Upper lobe of left lung (tissue), 6 donors: ENCODE data around the gene IFT25. TPM values are rescaled to one million over a fixed set of nuclear protein-coding genes. Genes with fewer than 3 reads are reported as not detected.
"Not testable (repeated sequence)": the region's sequence is repeated elsewhere in the genome, so short reads cannot be mapped to it uniquely, and the experiment has no call there.

Experiments used
- ATAC-seq, 2 donors: fragments of 200-7000 bp; cut with Tn5 transposase; one replicate each; pipeline ENCODE4 v1.9.1; 2022; ENCODE audit warnings: mild to moderate bottlenecking in 2 of 2, moderate library complexity in 2 of 2; ENCODE audit not compliant: low FRiP score in 2 of 2
- DNase-seq, 2 donors: peaks; one replicate each; pipeline ENCODE4 v3.0.0-alpha.2; 2019 to 2020
- H3K27ac ChIP-seq, 4 donors: fragments of 200-600 bp; sonication (generic); one replicate each; pipeline ENCODE4 v1.5.1; 2016 to 2019
- H3K27me3 ChIP-seq, 4 donors: fragments of 200-600 bp; sonication (generic); one replicate each; pipeline ENCODE4 v1.5.1; 2017 to 2019
- H3K36me3 ChIP-seq, 4 donors: fragments of 200-600 bp; sonication (generic); one replicate each; pipeline ENCODE4 v1.5.1; 2016 to 2019
- H3K4me1 ChIP-seq, 4 donors: fragments of 200-600 bp; sonication (generic); one replicate each; pipeline ENCODE4 v1.5.1; 2018 to 2019
- H3K4me3 ChIP-seq, 4 donors: fragments of 200-600 bp; sonication (generic); one replicate each; pipeline ENCODE4 v1.5.1; 2017 to 2019; ENCODE audit warnings: mild to moderate bottlenecking in 2 of 4, moderate library complexity in 1 of 4
- H3K9me3 ChIP-seq, 4 donors: fragments of 200-600 bp; sonication (generic); one replicate each; pipeline ENCODE4 v1.5.1; 2018 to 2019
- EP300 ChIP-seq, 4 donors: sonication (generic); formaldehyde crosslinking; IDR thresholded peaks; one replicate each; pipeline ENCODE4 v1.5.1; 2017; ENCODE audit warnings: antibody characterized with exemption in 4 of 4, control low read depth in 2 of 4
- POLR2A ChIP-seq, 4 donors: fragments of 450-650 bp; IDR thresholded peaks; one replicate each; pipeline ENCODE4 v1.5.1; 2016 to 2017; ENCODE audit warnings: antibody characterized with exemption in 4 of 4, mild to moderate bottlenecking in 2 of 4
- POLR2AphosphoS5 ChIP-seq, 2 donors: sonication (generic); formaldehyde crosslinking; IDR thresholded peaks; one replicate each; pipeline ENCODE4 v1.5.1; 2017; ENCODE audit warnings: antibody characterized with exemption in 2 of 2
- WGBS, 2 donors: methylation state at CpG; one replicate each; pipeline ENCODE4 v1.1.5; 2017 to 2018; 5-methylcytosine and 5-hydroxymethylcytosine counted together
- total RNA-seq, 6 donors: library from RNA; depleted of rRNA in 4 of 6; stranded (reverse); fragments of >200 nt in 4 of 6; gene quantifications; one replicate each; pipeline versions ENCODE4 v1.1.0 to v1.2.1, GENCODE V29; 2016 to 2021
- TF ChIP-seq, protein P1 (sequence below), 6 experiments: fragments of 450-650 bp in 4 of 6; fragments of 200-600 bp in 2 of 6; sonication (generic) in 2 of 6; IDR thresholded peaks; one replicate each; pipeline ENCODE4 v1.5.1; 2016 to 2019; ENCODE audit warnings: antibody characterized with exemption in 6 of 6
- donor health status: DM: no; HTN: no; CAD: no; lungs with moderate emphysema.
- donor health status: DM: no; HTN: yes; CAD: no; lungs with severe emphysema.

Gene IFT25
- total RNA-seq, 6 donors from 2014 or later, result 11.1 to 35.5 (median 15.8) TPM

DNA sequence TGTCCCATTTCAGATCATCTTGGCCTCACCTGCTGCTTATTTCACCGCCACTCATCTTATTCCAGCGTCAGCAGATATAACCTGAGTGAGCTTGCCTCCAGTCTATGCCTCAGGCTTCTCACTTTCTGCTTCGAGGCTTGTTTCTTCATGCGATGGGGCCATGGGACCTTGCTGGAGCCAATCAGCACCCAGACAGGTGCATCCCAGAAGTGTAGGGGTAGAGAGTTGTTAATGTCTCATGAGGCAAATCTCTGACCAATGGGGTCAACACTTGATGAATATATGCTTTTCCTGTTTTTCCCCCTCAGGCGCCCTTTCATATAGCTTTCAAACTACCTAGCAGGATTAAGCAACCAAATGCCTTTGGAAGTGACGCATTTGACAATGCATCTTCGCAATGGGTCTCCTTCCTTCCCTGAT, 55.0 kb downstream of the IFT25 start:
- Histone ChIP-seq H3K27me3 (no peaks in the 10 kb centered on the region), H3K9me3 (no peaks in the 10 kb centered on the region), H3K27ac (peak overlapping the region in 2 of 4 donors; percentile 88 to 91), H3K4me3 (peak overlapping the region in 3 of 4 donors; percentile 83 to 89 (median 88)), H3K4me1 (peaks cover 11 to 25% (median 16%) of the 10 kb centered on the region in 4 donors), H3K36me3 (peaks cover 0 to 21% (median 9%) of the 10 kb centered on the region in 4 donors)
- TF ChIP-seq, protein P1, sequence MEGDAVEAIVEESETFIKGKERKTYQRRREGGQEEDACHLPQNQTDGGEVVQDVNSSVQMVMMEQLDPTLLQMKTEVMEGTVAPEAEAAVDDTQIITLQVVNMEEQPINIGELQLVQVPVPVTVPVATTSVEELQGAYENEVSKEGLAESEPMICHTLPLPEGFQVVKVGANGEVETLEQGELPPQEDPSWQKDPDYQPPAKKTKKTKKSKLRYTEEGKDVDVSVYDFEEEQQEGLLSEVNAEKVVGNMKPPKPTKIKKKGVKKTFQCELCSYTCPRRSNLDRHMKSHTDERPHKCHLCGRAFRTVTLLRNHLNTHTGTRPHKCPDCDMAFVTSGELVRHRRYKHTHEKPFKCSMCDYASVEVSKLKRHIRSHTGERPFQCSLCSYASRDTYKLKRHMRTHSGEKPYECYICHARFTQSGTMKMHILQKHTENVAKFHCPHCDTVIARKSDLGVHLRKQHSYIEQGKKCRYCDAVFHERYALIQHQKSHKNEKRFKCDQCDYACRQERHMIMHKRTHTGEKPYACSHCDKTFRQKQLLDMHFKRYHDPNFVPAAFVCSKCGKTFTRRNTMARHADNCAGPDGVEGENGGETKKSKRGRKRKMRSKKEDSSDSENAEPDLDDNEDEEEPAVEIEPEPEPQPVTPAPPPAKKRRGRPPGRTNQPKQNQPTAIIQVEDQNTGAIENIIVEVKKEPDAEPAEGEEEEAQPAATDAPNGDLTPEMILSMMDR (IDR thresholded peaks at IDR 0.05), result no peak
- TF ChIP-seq POLR2A (IDR thresholded peaks at IDR 0.05), result no peak
- no peak for TF ChIP-seq POLR2AphosphoS5 (IDR thresholded peaks at IDR 0.05)
- no peak for TF ChIP-seq EP300 (IDR thresholded peaks at IDR 0.05)
- DNase-seq (no peak), ATAC-seq (no peak)
- 76 to 86% methylated on average over 7 of the region's 7 CpGs for WGBS, 2 donors

DNA sequence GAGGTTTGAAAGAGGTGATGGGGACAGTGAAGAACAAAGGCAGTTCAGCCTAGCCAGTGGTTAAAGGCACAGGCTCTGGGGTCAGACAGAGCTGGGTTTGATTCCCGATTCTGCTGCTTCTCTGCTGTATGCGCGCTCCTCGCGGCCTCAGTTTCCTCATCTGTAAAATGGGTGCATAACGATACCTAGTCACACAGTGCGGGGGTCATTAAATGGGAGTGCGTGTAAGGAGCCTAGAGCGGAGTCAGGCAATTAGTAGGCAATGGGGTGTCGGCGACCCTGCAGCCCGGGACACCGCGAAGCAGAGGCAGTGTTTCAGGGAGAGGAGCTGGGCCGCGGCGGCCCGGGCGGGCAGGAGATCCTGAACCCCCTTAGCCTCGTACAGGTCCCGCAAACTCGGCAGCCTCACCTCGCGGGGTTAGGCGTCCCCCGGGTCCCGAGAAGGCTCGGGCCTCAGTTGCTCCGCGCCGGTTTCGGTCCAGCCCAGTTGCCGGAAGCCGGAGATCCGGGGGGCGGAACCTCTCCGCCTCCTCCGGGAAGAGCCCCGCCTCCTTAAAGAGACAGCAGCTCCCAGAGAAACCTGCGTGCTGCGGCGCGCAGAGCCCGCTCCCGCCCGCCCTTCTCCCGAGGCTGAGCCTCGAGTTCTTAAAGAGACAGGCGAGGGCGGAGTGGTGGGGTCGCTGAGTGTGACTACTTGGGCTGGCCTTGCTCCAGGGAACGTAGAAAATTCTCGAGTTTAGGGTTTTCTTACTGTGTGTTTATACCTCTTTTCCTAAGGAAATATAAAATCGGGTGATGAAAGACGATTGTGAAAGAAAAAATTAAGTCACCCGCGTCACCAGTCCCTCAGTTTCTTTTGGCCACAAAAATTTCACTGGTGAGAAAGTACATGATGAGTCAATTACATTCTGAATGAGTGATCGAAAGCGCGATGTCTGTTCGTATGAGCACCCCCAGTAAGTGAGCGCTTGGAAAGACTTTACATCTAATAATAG, 55.9 kb downstream of the IFT25 start, which contains the start of gene YIPF1:
YIPF1 (minus strand) TSS at position 494 of the 995 bp plus-strand sequence. CDS start 860 bp downstream, outside the sequence.
- Histone ChIP-seq H3K27me3 (no peaks in the 10 kb centered on the region), H3K4me3 (peak within 1 kb of the TSS; percentile 83 to 99 (median 88)), H3K4me1 (peaks cover 11 to 25% (median 16%) of the 10 kb centered on the region in 4 donors), H3K36me3 (peaks cover 0 to 28% (median 10%) of the 10 kb centered on the region in 4 donors), H3K9me3 (no peaks in the 10 kb centered on the region), H3K27ac (peak within 1 kb of the TSS; percentile 81 to 92 (median 90))
- ATAC-seq, result peak; percentile 97 to 99
- TF ChIP-seq, protein P1 (IDR thresholded peaks at IDR 0.05), result no peak
- peak in 1 of 4 donors; percentile 63 for TF ChIP-seq EP300 (IDR thresholded peaks at IDR 0.05)
- peak; percentile 72 to 74 for TF ChIP-seq POLR2AphosphoS5 (IDR thresholded peaks at IDR 0.05)
- peak in 2 of 4 donors; percentile 31 to 73 for TF ChIP-seq POLR2A (IDR thresholded peaks at IDR 0.05)
- 3 to 4% methylated on average over 30 to 52 of the region's 62 CpGs for WGBS, 2 donors
- peak; percentile 95 to 96 for DNase-seq

DNA sequence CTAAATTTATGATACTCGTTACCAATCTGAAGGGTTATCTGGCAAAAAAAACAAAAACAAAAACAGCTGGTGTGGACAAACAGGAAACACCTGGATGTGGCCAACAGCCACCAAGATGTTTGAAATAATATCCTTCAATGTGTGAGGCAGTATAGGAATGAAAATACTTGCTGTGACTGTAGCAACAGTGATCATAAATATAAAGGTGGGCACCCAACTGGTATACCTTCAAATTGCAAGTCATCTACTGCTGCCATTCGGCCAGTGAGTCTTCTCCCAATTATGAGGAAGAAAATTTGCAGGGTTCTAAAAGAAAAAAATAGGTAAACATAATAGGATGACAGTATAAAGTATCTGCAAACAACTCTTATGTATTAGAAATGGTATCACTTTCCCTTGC, 56.8 kb downstream of the IFT25 start:
- whole genome bisulfite sequencing, 2 donors, result 35 to 43% methylated on average over 2 of the region's 2 CpGs
- H3K9me3 ChIP-seq, result no peaks in the 10 kb centered on the region
- peak overlapping the region in 3 of 4 donors; percentile 83 to 89 (median 88) for H3K4me3 ChIP-seq
- peaks cover 11 to 25% (median 16%) of the 10 kb centered on the region in 4 donors for H3K4me1 ChIP-seq
- H3K27me3 ChIP-seq, result no peaks in the 10 kb centered on the region
- DNase-seq (no peak), ATAC-seq (no peak)
- TF ChIP-seq POLR2AphosphoS5 (IDR thresholded peaks at IDR 0.05) (no peak), POLR2A (IDR thresholded peaks at IDR 0.05) (no peak), EP300 (IDR thresholded peaks at IDR 0.05) (no peak)
- TF ChIP-seq, protein P1 (IDR thresholded peaks at IDR 0.05), result no peak
- H3K27ac ChIP-seq, result peak overlapping the region in 2 of 4 donors; percentile 91 to 92
- H3K36me3 ChIP-seq, result peaks cover 0 to 34% (median 10%) of the 10 kb centered on the region in 4 donors

DNA sequence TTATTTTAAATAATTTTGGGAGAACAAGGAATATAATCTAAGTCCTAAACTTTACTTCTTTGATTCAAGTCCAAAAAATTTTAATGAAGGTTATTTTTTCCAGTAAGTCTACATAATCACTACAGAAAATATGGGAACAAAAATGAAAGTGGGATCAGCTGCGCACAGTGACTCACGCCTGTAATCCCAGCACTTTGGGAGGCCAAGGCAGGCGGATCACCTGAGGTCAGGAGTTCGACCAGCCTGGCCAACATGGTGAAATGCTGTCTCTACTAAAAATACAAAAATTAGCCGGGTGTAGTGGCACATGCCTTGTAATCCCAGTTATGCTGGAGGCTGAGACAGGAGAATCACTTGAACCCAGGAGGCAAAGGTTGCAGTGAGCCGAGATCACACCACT, 61.9 kb downstream of the IFT25 start:
- ATAC-seq, H3K27ac ChIP-seq, H3K9me3 ChIP-seq, H3K27me3 ChIP-seq, DNase-seq, H3K4me3 ChIP-seq, H3K4me1 ChIP-seq: not testable (repeated sequence)
- 97% methylated on average over 6 of the region's 6 CpGs for WGBS, 2 donors
- peaks cover 3 to 64% (median 18%) of the 10 kb centered on the region in 4 donors for H3K36me3 ChIP-seq

DNA sequence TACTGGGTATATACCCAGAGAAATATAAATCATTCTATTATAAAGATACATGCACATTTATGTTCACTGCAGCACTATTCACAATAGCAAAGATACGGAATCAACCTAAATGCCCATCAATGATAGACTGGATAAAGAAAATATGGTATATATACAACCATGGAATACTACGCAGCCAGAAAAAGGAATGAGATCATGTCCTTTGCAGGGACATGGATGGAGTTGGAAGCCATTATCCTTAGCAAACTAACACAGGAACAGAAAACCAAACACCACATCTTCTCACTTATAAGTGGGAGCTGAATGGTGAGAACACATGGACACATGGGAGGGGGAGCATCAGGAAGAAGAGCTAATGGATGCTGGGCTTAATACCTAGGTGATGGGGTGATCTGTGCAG, 63.6 kb downstream of the IFT25 start:
- not testable (repeated sequence) for ATAC-seq, H3K4me3 ChIP-seq, H3K27ac ChIP-seq, DNase-seq, H3K9me3 ChIP-seq, H3K4me1 ChIP-seq, H3K27me3 ChIP-seq
- peaks cover 12 to 72% (median 28%) of the 10 kb centered on the region in 4 donors for H3K36me3 ChIP-seq
- WGBS, 2 donors, result 98% methylated on average over 2 of the region's 2 CpGs
